ENCODE measurements around the gene XAGE1B.
"Not testable (repeated sequence)": the region's sequence is repeated elsewhere in the genome, so short reads cannot be mapped to it uniquely, and the experiment has no call there.

GRCh38 chrX:52501362-52501761 lies 15.5 kb downstream of the XAGE1B start:
- TF ChIP-seq TRIM25 (IDR thresholded peaks at IDR 0.05; ENCODE audit: borderline replicate concordance); ETS2 (tag; IDR thresholded peaks at IDR 0.05; ENCODE audit: borderline replicate concordance, poor library complexity, severe bottlenecking); ATF4 (CRISPR knock-in tag; IDR thresholded peaks at IDR 0.05); GABPB1 (CRISPR knock-in tag; IDR thresholded peaks at IDR 0.05); SOX6 (IDR thresholded peaks at IDR 0.05); CTCF (IDR thresholded peaks at IDR 0.05 in 2 of 3, conservative IDR thresholded peaks at IDR 0.05 in 1 of 3; ENCODE audit: insufficient read depth in 2 of 3, low read depth in 1 of 3, low read length in 3 of 3); XRCC4 (IDR thresholded peaks at IDR 0.05; ENCODE audit: extremely low read depth, insufficient read depth, insufficient read length); RAD21 (CRISPR knock-in tag; conservative IDR thresholded peaks at IDR 0.05 in 1 of 2, IDR thresholded peaks at IDR 0.05 in 1 of 2); PATZ1 (CRISPR knock-in tag; IDR thresholded peaks at IDR 0.05; ENCODE audit: borderline replicate concordance); ARNT (IDR thresholded peaks at IDR 0.05): not testable (repeated sequence)
